HPDE6-E6E7 (cell line): ENCODE data around the gene CCT8L2.
"Not testable (repeated sequence)": the region's sequence is repeated elsewhere in the genome, so short reads cannot be mapped to it uniquely, and the experiment has no call there.

Experiments
- DNase-seq: peaks from one replicate; pipeline ENCODE4 v3.0.0; 2011; ENCODE audit warnings: missing footprints; ENCODE audit errors: extremely low spot score

The CCT8L2 gene

DNA sequence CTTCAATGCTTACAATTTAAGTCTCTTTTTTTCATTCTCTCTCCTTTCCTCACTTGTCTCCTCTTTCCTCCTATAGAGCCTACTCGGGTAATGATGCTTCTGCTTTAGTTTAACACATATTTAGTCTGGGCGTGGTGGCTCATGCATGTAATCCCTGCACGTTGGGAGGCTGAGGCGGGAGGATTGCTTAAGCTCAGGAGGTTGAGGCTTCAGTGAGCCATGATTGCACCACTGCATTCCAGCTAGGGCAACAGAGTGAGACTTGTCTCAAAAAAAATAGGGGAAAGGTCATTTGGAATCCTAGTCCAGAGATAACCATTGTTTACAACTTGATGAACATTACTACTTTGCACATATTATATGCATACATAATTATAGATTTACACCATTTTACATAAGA lies 1.4 kb upstream of the CCT8L2 start:
- no peak for DNase-seq

DNA sequence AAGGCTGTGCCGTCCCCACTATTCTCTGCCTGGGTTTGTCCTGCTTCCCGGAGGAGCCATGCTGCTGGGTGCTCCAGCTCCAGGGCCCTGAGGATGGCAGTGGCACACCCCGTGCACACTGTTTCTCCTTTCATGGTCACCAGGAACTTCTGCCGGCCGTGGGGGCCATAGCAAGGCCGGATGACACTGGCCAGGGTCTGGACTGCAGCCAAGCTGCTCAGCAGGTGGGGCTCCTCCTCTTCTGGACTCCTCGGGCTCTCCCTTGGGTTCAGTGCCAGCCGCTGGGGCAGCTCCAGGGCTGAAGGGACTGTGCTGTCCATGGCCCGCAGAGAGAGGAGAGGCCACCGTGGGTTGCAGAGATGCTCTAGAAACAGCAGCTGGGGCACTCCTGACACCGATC lies 379 bp downstream of the CCT8L2 start:
- DNase-seq: not testable (repeated sequence)

DNA sequence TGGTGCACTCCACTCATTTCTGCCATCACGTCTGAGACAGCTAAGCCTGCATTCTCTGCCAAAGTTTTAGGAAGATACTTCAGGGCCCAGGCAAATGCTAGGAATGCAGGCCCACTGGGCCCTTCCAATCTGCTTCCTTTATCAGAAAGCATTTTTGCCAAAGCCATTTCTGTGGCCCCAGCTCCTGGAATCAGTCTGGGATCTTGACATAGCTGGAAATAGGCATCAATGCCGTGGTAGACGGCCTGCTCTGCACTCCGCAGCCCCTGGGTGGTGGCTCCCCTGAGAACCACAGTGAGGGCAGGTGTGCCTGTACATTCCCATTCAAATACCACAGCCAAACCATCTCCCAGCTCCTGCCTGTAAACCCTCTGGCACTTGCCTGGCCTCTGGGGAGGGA lies 1.5 kb downstream of the CCT8L2 start:
- not testable (repeated sequence) for DNase-seq

DNA sequence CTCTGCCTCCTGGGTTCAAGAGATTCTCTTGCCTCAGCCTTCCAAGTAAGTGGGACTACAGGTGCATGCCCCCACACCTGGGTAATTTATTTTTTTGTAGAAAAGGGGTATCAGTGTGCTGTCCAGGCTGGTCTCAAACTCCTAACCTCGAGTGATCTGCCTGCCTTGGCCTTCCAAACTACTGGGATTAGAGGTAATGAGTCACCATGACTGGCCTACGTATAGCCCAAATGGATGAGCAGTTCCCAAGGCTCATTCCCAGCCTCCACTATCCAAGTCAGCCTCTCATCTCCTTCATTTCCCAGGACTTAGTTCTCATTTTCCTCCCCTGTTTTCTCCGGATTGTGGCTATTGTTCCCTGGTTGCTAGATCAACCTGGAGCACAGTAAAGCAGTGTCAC lies 5.6 kb downstream of the CCT8L2 start:
- DNase-seq: no peak

DNA sequence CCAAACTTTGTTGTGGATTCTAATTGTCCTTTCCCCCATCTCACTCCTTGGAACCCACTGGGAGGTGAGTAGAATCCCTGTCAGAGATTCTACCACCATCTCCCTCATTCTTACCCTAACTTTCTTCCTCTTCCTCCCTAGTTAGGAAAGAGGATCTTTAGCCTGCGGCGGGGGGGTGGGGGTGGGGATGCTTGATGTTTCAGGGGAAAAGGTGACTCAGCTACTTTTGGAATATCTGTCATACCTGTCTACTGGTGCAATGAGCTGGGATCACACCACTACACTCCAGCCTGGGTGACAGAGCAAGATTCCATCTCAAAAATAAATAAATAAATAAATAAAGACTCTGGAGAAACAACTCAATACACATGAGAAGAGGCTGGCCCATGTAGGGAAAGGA lies 6.4 kb downstream of the CCT8L2 start:
- DNase-seq: no peak

DNA sequence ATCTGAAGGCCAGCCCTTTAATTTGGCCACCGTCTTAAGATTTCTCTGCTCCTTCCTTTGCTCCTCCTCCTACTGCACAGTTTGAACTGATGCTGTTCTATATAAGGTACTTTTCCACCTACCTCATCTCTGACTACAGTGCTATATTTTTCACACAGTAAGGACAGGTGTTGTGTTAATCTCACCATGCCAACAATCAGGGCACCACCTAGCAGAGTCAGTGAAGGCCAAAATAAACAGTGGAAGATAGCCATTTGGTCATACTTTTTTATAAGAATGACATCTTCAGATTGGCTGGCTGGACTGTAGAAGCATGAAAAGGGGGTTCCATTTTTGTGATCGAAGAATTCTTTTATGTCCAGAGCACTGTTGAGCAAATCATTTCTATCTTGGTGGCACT lies 11.7 kb downstream of the CCT8L2 start:
- not testable (repeated sequence) for DNase-seq

DNA sequence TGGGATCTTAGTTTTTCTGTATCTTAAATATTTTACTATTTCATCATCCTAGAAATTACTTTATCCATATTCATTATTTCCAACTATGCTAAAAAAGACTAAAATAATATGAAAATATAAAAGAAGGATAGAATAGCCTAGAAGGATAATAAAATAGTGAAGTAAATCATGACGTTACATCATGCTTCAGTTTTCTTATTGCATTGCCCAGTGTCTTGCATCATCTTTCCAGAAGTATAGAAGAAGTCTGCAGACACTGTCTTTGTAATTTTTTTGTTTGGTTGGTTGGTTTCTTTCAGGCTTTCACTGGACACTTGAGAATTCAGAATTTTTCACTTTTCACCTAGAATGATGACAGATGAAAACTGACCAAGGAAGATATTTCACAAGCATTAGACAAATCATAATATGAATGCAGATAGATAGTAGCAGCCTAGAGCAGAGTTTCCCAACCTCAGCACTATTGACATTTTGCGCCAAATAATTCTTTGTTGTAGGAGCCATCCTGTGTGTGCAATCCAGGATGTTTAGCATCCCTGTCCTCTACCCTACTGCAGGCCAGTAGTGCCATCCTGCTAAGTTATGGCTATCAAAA lies 23.3 kb downstream of the CCT8L2 start:
- DNase-seq: not testable (repeated sequence)

DNA sequence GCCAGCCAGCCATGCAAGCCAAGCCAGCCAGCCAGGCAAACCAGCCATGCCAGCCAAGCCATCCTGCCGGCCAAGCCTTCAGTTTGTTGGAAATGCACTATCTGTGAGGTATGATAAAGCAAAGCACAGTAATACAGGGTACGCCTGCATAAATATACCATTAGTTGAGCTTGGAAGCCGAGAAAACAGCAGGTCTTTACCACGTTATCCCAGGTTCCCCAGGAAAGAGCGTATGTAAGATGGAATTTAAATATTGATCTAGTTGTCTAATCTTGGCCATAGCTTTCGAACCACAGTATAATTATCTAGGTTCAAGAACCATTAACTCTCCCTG lies 24.2 kb downstream of the CCT8L2 start:
- no peak for DNase-seq

DNA sequence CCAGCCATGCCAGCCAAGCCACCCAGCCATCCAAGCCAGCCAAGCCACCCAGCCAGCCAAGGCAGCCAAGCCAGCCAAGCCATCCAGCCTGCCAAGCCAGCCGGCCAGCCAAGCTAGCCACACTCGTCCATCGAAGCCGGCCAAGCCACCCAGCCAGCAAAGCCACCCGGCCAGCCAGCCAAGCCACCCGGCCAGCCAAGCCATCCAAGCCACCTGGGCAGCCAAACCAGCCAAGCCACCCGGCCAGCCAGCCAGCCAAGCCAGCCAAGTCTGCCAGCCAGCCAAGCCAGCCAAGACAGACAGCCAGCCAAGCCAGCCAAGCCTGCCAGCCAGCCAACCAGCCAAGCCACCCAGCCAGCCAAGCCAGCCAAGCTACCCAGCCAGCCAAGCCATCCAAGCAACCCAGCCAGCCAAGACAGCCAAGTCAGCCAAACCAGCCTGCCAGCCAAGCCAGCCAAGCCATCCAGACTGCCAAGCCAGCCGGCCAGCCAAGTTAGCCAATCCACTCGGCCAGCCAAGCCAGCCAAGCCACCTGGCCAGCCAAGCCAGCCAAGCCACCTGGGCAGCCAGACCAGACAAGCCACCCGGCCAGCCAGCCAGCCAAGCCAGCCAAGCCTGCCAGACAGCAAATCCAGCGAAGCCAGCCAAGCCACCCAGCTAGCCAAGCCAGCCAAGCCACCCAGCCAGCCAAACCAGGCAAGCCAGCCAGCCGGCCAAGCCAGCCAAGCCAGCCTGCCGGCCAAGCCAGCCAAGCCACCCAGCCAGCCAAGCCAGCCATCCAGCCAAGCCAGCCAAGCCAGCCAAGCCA lies 24.8 kb downstream of the CCT8L2 start:
- not testable (repeated sequence) for DNase-seq

DNA sequence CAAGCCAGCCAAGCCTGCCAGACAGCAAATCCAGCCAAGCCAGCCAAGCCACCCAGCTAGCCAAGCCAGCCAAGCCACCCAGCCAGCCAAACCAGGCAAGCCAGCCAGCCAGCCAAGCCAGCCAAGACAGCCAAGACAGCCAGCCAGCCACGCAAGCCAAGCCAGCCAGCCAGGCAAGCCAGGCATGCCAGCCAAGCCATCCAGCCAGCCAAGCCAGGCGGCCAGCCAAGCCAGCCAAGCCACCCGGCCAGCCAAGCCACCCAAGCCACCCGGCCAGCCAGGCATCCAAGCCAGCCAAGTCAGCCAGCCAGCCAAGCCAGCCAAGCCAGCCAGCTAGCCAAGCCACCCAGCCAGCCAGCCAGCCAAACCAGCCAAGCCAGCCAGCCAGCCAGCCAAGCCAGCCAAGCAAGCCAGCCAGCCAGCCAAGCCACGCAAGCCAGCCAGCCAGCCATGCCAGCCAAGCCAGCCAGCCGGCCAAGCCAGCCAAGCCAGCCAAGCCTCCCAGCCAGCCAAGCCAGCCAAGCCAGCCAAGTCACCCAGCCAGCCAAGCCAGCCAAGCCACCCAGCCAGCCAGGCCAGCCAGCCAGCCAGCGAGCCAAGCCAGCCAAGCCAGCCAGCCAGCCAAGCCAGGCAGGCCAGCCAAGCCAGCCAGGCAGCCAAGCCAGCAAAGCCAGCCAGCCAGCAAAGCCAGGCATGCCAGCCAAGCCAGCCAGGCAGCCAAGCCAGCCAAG lies 26.0 kb downstream of the CCT8L2 start:
- not testable (repeated sequence) for DNase-seq

DNA sequence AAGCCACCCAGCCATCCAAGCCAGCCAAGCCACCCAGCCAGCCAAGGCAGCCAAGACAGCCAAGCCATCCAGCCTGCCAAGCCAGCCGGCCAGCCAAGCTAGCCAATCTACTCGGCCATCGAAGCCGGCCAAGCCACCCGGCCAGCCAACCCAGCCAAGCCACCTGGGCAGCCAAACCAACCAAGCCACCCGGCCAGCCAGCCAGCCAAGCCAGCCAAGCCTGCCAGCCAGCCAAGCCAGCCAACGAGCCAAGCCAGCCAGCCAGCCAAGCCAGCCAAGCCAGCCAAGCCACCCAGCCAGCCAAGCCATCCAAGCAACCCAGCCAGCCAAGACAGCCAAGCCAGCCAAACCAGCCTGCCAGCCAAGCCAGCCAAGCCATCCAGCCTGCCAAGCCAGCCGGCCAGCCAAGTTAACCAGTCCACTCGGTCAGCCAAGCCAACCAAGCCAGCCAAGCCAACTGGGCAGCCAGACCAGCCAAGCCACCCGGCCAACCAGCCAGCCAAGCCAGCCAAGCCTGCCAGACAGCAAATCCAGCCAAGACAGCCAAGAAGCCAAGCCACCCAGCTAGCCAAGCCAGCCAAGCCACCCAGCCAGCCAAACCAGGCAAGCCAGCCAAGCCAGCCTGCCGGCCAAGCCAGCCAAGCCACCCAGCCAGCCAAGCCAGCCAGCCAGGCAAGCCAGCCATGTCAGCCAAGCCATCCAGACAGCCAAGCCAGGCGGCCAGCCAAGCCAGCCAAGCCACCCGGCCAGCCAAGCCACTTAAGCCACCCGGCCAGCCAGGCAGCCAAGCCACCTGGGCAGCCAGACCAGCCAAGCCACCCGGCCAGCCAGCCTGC lies 26.8 kb downstream of the CCT8L2 start:
- DNase-seq: not testable (repeated sequence)

DNA sequence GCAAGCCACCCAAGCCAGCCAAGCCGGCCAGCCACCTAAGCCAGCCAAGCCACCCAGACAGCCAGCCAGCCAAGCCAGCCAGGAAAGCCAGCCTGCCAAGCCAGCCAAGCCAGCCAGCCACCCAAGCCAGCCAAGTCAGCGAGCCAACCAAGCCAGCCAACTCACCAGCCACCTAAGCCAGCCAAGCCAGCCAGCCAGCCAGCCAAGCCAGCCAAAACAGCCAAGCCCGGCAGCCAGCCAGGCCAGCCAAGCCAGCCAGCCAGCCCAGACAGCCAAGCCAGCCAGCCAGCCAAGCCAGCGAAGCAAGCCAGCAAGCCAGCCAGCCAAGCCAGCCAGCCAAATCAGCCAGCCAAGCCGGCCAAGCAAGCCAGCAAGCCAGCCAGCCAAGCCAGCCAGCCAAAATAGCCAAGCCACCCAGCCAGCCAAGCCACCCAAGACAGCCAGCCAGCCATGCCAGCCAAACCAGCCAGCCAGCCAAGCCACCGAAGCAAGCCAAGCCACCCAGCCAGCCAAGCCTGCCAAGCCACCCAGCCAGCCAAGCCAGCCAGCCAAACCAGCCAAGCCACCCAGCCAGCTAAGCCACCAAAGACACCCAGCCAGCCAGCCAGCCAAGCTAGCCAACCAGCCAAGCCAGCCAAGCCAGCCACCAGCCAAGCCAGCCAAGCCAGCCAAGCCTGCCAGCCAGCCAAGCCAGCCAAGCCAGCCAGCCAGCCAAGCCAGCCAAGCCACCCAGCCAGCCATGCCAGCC lies 27.6 kb downstream of the CCT8L2 start:
- not testable (repeated sequence) for DNase-seq

DNA sequence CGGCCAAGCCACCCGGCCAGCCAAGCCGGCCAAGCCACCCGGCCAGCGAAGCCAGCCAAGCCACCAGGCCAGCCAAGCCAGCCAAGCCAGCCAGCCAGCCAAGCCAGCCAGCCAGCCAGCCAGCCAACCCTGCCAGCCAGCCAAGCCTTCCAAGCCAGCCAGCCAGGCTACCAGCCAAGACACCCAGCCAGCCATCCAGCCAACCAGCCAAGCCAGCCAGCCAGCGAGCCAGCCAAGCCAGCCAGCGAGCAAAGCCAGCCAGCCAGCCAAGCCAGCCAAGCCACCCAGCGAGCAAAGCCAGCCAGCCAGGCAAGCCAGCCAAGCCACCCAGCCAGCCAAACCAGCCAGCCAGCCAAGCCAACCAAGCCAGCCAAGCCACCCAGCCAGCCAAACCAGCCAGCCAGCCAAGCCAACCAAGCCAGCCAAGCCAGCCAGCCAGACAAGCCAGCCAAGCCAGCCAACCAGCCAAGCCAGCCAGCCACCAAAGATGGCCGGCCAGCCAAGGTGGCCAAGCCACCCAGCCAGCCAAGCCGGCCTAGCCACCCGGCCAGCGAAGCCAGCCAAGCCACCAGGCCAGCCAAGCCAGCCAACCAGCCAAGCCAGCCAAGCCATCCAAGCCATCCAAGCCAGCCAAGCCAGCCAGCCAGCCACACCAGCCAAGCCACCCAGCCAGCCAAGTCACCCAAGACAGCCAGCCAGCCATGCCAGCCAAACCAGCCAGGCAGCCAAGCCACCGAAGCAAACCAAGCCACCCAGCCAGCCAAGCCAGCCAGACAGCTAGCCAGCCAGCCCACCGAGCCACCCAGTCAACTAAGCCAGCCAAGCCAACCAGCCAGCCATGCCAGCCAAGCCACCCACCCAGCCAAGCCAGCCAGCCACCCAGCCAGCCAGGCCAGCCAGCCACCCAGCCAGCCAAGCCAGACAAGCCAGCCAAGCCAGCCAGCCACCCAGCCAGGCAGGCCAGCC lies 28.8 kb downstream of the CCT8L2 start:
- no peak for DNase-seq

DNA sequence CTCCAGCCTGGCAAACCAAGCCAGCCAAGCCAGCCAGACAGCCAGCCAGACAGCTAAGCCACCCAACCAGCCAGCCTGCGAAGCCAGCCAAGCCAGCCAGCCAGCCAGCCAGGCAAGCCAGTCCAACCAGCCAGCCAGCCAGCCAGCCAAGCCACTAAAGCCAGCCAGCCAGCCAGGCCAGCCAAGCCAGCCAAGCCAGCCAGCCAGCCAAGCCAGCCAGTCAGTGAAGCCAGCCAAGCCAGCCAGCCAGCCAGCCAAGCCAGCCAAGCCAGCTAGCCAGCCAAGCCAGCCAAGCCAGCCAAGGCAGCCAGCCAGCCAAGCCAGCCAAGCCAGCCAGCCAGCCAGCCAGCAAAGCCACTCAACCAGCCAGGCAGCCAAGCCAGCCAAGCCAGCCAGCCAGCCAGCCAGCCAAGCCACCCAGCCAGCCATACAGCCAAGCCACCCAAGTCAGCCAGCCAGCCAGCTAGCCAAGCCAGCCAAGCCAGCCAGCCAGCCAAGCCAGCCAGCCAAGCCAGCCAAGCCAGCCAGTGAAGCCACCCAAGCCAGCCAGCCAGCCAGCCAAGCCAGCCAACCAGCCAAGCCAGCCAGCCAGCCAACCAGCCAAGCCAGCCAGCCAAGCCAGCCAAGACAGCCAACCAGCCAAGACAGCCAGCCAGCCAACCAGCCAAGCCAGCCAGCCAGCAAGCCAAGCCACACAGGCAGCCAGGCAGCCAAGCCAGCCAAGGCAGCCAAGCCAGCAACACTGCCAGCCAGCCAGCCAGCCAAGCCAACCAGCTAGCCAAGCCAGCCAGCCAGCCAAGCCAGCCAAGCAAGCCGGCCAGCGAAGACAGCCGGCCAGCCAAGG lies 29.7 kb downstream of the CCT8L2 start:
- no peak for DNase-seq

DNA sequence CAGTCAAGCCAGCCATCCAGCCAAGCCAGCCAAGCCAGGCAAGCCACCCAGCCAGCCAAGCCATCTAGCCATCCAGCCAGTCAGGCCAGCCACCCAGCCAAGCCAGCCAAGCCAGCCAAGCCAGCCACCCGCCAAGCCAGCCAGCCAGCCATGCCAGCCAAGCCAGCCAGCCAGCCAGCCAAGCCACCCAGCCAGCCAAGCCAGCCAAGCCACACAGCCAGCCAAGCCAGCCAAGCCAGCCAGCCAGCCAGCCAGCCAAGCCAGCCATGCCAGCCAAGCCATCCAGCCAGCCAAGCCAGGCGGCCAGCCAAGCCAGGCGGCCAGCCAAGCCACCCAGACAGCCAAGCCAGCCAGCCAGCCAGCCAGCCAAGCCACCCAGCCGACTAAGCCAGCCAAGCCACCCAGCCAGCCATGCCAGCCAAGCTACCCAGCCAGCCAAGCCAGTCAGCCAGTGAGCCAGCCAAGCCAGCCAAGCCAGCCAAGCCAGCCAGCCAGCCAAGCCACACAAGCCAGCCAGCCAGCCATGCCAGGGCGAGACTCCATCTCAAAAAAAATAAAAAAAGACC lies 31.4 kb downstream of the CCT8L2 start:
- not testable (repeated sequence) for DNase-seq

DNA sequence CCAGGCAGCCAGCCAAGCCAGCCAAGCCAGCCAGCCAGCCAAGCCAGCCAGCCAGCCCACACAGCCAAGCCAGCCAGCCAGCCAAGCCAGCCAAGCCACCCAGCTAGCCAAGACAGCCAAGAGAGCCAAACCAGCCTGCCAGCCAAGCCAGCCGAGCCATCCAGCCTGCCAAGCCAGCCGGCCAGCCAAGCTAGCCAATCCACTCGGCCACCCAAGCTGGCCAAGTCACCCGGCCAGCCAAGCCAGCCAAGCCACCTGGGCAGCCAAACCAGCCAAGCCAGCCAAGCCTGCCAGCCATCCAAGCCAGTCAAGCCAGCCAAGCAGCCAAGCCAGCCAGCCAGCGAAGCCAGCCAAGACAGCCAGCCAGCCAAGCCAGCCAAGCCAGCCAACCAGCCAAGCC lies 32.0 kb downstream of the CCT8L2 start:
- not testable (repeated sequence) for DNase-seq

DNA sequence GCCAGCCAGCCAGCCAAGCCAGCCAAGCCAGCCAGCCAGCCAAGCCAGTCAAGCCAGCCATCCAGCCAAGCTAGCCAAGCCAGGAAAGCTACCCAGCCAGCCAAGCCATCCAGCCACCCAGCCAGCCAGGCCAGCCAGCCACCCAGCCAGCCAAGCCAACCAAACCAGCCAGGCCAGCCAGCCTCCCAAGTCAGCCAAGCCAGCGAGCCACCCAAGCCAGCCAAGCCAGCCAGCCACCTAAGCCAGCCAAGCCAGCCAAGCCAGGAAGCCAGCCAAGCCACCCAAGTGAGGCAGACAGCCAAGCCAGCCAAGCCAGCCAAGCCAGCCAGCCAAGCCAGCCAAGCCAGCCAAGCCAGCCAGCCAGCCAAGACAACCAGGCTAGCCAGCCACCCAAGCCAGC lies 32.6 kb downstream of the CCT8L2 start:
- DNase-seq: not testable (repeated sequence)

DNA sequence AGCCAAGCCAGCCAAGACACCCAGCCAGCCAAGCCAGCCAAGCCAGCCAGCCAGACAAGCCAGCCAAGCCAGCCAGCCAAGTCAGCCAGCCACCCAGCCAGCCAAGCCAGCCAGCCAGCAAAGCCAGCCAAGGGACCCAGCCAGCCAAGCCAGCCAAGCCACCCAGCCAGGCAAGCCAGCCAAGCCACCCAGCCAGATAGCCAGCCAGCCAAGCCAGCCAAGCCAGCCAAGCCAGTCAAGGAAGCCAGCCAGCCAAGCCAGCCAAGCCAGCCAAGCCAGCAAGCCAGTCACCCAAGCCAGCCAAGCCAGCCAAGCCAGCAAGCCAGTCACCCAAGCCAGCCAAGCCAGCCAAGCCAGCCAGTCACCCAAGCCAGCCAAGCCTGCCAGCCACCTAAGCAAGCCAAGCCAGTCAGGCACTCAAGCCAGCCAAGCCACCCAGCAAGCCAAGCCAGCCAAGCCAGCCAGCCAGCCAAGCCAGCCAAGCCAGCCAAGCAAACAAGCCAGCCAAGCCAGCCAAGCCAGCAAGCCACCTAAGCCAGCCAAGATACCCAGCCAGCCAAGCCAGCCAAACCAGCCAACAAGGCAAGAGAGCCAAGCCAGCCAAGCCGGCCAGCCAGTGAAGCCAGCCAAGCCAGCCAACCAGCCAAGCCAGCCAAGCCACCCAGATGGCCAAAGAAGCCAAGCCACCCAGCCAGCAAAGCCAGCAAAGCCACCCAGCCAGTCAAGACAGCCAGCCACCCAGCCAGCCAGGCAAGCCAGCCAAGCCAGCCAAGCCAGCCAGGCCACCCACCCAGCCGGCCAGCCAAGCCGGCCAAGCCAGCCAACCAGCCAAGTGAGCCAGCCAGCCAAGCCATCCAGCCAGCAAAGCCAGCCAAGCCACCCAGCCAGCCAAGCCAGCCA lies 33.3 kb downstream of the CCT8L2 start:
- no peak for DNase-seq
